HEK293T (cell line): Measurements from ENCODE around the gene SCLY.

Experiments
- ARNT ChIP-seq: fragments of 450-650 bp; IDR thresholded peaks from 2 replicates; pipeline ENCODE4 v1.6.1; 2017; ENCODE audit warnings: mild to moderate bottlenecking
- FOXA1 ChIP-seq: fragments of 450-650 bp; IDR thresholded peaks from 2 replicates; pipeline ENCODE4 v1.6.1; 2016; ENCODE audit warnings: mild to moderate bottlenecking
- FOXK2 ChIP-seq: fragments of 450-650 bp; IDR thresholded peaks from 2 replicates; pipeline ENCODE4 v1.6.1; 2016; ENCODE audit warnings: mild to moderate bottlenecking
- HDGF ChIP-seq: fragments of 450-650 bp; IDR thresholded peaks from 2 replicates; pipeline ENCODE4 v1.6.1; 2017; ENCODE audit warnings: antibody characterized with exemption, borderline replicate concordance
- SUZ12 ChIP-seq: fragments of 450-650 bp; IDR thresholded peaks from 2 replicates; pipeline ENCODE4 v1.6.1; 2016; ENCODE audit warnings: mild to moderate bottlenecking

DNA sequence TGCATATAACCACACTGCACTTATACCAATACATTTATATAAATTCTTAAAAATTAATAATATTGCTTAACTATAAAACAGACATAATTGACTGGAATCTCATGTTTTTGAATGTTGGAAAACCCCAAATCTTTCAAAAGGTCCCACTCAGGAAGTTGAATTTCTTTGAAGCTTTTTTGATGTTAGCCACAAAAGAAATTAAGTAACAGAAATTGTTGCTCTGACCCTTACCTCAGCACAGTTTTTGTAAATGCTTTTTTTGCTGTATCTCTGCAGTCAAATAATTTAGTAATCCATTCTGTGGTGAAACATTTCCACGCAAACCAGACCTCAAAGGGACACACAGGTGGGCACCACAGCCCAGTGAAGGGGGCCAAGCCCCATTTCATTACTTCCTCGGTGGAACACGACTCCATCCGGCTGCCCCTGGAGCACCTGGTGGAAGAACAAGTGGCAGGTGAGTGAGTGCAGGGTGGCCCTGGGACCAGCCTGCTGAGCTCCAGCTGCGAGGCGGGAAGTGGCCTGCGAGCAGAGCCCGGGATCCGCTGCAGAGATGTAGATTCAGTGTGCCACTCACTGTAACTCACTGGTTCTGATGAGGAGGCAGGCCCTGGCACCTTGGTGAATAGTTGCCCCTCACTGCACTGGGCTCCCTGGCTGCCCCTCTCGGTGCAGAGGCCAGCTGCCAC lies 8.4 kb downstream of the SCLY start:
- no peak for TF ChIP-seq FOXA1
- no peak for TF ChIP-seq SUZ12
- no peak for TF ChIP-seq HDGF
- TF ChIP-seq FOXK2 = no peak
- TF ChIP-seq ARNT = no peak
